Measurements from ENCODE around the gene ADGRV1. TPM values are rescaled to one million over a fixed set of nuclear protein-coding genes. Genes with fewer than 3 reads are reported as not detected.
"Not testable (repeated sequence)": the region's sequence is repeated elsewhere in the genome, so short reads cannot be mapped to it uniquely, and the experiment has no call there.

The ADGRV1 gene
- total RNA-seq, 1 experiment from 2014 or later = 21.4 TPM

DNA sequence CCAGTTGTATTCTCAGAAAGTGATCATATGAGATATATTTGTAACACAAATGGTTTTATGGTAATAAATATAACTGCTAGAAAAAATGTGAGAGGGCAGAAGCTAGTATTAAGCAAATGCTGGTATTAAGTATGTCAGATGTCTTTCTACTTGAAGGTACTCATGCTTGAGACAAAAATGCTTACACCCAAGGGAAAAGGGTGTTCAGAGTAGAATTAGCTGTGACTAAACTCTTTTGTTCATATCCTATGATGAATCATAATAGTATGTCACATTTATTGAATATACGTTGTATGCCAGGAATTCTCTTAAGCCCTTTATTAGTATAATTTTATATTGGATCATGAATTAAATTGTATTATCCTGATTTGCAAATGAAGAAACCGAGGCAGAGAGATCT is 2.2 kb downstream of the ADGRV1 start:
- Histone ChIP-seq H3K4me3 (no peak overlapping the region), H3K27me3 (no peaks in the 10 kb centered on the region), H3K27ac (no peak overlapping the region), H3K36me3 (no peaks in the 10 kb centered on the region), H3K9me3 (replicated peaks) (no peaks in the 10 kb centered on the region), H3K4me1 (peaks cover 10% of the 10 kb centered on the region)
- DNase-seq = no peak

- Histone ChIP-seq H3K4me3 (no peak overlapping the region), H3K36me3 (no peaks in the 10 kb centered on the region), H3K27me3 (no peaks in the 10 kb centered on the region), H3K27ac (no peak overlapping the region), H3K9me3 (replicated peaks) (no peaks in the 10 kb centered on the region), H3K4me1 (peaks cover 10% of the 10 kb centered on the region)
- no peak for DNase-seq
Measured at GRCh38 chr5:90561766-90562165, 3.2 kb downstream of the ADGRV1 start.

DNA sequence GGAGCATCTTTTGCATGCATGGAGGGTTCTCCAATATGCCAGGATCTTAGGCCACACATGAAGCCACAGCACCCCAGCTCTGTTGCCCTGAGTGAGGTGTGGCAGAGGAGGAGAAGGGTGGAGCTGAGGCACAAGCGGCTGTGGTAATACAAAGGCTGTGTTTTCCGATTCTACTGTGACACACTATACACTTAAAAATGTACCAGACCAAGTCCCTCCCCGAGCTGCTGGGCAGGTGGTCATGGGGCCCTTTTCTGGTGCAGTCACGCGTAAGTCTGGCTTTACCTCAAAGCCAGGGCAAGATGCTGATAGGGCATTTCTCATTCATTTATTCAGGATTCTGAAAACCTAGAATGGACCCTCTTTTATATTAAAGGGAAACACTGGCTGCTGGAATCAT is 3.7 kb downstream of the ADGRV1 start:
- peak; percentile 50 to 68 for DNase-seq
- H3K4me1 ChIP-seq = peaks cover 10% of the 10 kb centered on the region
- no peaks in the 10 kb centered on the region for H3K27me3 ChIP-seq
- no peaks in the 10 kb centered on the region for H3K36me3 ChIP-seq
- no peaks in the 10 kb centered on the region for H3K9me3 ChIP-seq (replicated peaks)
- H3K27ac ChIP-seq = peak overlapping the region; percentile 25; the same call in 1 of the 2 replicates
- H3K4me3 ChIP-seq = no peak overlapping the region

- Histone ChIP-seq H3K4me3 (no peak overlapping the region), H3K27me3 (no peaks in the 10 kb centered on the region), H3K9me3 (replicated peaks) (no peaks in the 10 kb centered on the region), H3K27ac (no peak overlapping the region; the same call in 1 of the 2 replicates), H3K36me3 (no peaks in the 10 kb centered on the region), H3K4me1 (peaks cover 10% of the 10 kb centered on the region)
- DNase-seq = no peak
Measured at GRCh38 chr5:90563108-90563507, 4.5 kb downstream of the ADGRV1 start.

DNA sequence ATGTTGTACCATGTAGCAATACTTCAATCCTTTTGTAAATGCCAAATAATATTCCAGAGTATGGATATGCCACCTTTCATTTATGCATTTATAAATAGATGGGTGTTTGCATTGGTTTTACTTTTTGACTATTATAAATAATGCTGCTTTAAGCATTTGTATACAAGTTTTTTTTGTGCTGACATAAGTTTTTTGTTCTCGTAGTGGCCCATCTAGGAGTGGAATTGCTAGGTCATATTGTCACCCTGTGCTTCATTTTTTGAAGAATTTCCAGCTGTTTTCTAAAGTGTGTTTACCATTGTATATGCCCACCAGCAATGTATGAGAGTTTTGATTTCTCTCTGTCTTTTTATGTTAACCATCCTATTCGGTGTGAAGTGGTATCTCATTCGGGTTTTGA is 6.9 kb downstream of the ADGRV1 start:
- H3K4me3 ChIP-seq = no peak overlapping the region
- peaks cover 10% of the 10 kb centered on the region for H3K4me1 ChIP-seq
- no peak overlapping the region for H3K27ac ChIP-seq
- no peaks in the 10 kb centered on the region for H3K9me3 ChIP-seq (replicated peaks)
- H3K36me3 ChIP-seq = no peaks in the 10 kb centered on the region
- DNase-seq = no peak
- H3K27me3 ChIP-seq = no peaks in the 10 kb centered on the region

- Histone ChIP-seq H3K27me3 (no peaks in the 10 kb centered on the region), H3K9me3 (replicated peaks) (no peaks in the 10 kb centered on the region), H3K4me3 (no peak overlapping the region), H3K4me1 (peaks cover 14% of the 10 kb centered on the region), H3K27ac (no peak overlapping the region), H3K36me3 (no peaks in the 10 kb centered on the region)
- no peak for DNase-seq
Measured at GRCh38 chr5:90569084-90569483, 10.5 kb downstream of the ADGRV1 start.

DNA sequence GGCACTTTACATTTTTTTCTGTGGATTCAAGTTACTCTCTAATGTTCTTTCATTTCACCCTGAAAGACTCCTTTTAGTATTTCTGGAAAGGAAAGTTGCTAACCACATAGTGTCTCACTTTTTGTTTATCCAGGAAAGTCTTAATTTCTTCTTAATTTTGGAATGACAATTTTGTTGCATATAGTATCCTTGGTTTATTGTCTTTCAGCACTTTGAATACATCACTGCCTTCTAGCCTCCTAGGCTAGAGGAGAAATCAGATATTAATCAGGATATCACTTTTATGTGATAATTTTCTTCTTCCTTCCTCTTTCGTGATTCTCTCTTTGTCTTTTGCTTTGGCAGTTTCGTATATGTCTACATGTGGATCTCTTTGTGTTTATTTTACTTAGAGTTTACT is 11.4 kb downstream of the ADGRV1 start:
- DNase-seq = no peak
- Histone ChIP-seq H3K9me3 (replicated peaks) (no peaks in the 10 kb centered on the region), H3K4me3 (no peak overlapping the region), H3K27me3 (no peaks in the 10 kb centered on the region), H3K36me3 (no peaks in the 10 kb centered on the region), H3K27ac (no peak overlapping the region), H3K4me1 (peaks cover 14% of the 10 kb centered on the region)

DNA sequence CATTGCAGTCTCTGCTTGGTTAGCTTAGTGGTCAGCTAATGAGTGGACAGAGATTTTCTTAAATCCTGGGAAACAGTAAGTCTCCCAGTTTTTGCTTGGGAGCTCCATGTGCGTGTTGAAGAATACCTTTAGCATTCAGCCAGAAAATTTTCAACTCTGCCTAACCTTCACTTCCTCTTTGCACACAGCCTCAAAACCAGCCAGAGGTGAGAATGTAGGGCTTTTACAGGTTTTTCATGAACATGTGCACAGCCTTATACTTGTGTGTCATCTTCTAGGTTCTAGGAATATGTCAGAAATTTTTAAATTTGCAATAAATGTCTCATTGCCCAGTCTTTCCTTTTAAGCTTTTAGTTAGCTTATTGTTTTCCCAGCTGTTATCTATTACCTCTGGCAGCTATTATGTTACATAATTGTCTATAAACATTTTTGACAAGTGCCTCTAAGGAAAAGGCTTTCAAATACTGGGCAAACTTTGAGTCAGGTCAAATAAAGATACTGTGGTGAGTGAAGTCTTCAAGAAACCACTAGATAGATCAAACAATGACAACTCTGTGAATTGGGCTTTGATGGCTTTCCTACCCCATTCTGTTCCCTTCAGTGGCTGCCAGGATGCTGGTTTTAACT is 12.7 kb downstream of the ADGRV1 start:
- peak in 1 of 2 experiments; percentile 52 for DNase-seq
- H3K4me3 ChIP-seq = no peak overlapping the region
- H3K9me3 ChIP-seq (replicated peaks) = no peaks in the 10 kb centered on the region
- peaks cover 14% of the 10 kb centered on the region for H3K4me1 ChIP-seq
- no peaks in the 10 kb centered on the region for H3K36me3 ChIP-seq
- no peaks in the 10 kb centered on the region for H3K27me3 ChIP-seq
- H3K27ac ChIP-seq = peak overlapping the region; percentile 19; the same call in 1 of the 2 replicates

DNA sequence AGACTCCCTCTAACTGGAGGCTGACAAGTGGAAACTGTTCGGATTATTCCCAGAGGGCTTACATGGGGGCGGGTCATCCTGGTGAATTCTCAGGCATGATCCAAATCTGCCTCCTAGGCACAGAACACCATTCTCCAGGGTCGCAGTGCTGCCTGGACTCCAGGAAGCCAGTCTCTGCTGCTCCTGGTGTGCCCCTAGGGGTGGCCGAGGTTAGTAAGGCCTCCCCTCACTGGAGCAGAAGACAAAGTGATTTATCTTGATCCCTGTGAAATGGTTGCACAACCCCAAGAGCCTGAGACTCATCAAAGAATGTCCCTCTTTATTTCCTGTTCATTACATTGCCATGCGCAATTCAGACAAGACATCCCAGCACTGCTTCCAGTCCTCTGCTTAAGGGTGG is 17.1 kb downstream of the ADGRV1 start:
- Histone ChIP-seq H3K27ac (no peak overlapping the region), H3K4me3 (no peak overlapping the region), H3K9me3 (replicated peaks) (peaks cover 4% of the 10 kb centered on the region; the same call in 1 of the 2 replicates), H3K4me1 (peaks cover 14% of the 10 kb centered on the region), H3K36me3 (no peaks in the 10 kb centered on the region), H3K27me3 (no peaks in the 10 kb centered on the region)
- DNase-seq = no peak

DNA sequence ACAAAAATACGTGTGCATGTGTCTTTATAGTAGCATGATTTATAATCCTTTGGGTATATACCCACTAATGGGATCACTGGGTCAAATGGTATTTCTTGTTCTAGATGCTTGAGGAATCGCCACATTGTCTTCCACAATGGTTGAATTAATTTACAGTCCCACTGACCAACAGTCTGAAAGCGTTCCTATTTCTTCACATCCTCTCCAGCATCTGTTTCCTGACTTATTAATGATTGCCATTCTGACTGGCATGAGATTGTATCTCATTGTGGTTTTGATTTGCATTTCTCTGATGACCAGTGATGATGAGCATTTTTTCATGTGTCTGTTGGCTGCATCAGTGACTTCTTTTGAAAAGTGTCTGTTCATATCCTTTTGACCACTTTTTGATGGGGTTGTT is 18.0 kb downstream of the ADGRV1 start:
- not testable (repeated sequence) for H3K9me3 ChIP-seq (replicated peaks); H3K27me3 ChIP-seq; DNase-seq

GRCh38 chr5:90579905-90580304 is 21.3 kb downstream of the ADGRV1 start:
- H3K27ac ChIP-seq; H3K36me3 ChIP-seq; H3K4me3 ChIP-seq; H3K27me3 ChIP-seq; DNase-seq; H3K4me1 ChIP-seq; H3K9me3 ChIP-seq (replicated peaks): not testable (repeated sequence)

More for the DNA sequence above, 18.0 kb downstream of the ADGRV1 start:
- not testable (repeated sequence) for H3K36me3 ChIP-seq, H3K4me1 ChIP-seq, H3K27ac ChIP-seq, H3K4me3 ChIP-seq

- Histone ChIP-seq H3K9me3 (replicated peaks) (no peaks in the 10 kb centered on the region; the same call in 1 of the 2 replicates), H3K4me3 (no peak overlapping the region), H3K27ac (no peak overlapping the region), H3K4me1 (no peaks in the 10 kb centered on the region), H3K36me3 (no peaks in the 10 kb centered on the region), H3K27me3 (no peaks in the 10 kb centered on the region)
- DNase-seq = no peak
Measured at GRCh38 chr5:90581956-90582355, 23.4 kb downstream of the ADGRV1 start.

DNA sequence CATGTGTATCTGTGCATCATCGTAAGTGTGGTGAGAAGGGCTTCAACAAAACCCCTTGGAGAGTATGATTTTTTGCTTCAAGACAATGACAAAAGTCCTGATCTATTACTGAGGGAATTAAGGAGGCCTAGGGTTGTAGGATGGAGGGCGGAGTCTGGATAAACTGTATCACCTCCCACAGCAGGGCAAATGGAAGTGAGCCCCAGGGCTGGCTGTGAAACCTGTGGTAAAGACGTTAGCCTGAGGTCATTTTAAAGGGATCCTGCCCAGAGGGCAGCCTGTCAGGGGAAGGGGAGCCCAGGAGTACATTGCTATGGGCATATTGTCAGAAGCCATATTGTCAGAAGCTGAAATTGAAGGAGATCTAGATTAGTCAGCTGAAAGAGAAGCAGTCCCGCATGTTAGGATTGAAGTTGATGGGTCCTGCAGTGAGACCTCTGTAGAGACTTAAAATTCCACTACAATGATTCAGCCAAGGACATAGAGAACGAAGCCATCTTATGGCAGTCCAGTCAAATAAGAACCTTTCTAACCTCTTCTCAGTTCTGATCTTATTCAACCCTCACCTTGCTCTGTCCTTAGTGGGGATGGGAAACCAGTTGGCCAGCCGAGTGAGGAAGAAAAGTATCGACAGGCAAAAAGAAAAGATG is 26.9 kb downstream of the ADGRV1 start:
- Histone ChIP-seq H3K27me3 (no peaks in the 10 kb centered on the region), H3K9me3 (replicated peaks) (peaks cover 4% of the 10 kb centered on the region; the same call in 1 of the 2 replicates), H3K4me1 (no peaks in the 10 kb centered on the region), H3K36me3 (no peaks in the 10 kb centered on the region), H3K4me3 (no peak overlapping the region), H3K27ac (no peak overlapping the region)
- DNase-seq = no peak

DNA sequence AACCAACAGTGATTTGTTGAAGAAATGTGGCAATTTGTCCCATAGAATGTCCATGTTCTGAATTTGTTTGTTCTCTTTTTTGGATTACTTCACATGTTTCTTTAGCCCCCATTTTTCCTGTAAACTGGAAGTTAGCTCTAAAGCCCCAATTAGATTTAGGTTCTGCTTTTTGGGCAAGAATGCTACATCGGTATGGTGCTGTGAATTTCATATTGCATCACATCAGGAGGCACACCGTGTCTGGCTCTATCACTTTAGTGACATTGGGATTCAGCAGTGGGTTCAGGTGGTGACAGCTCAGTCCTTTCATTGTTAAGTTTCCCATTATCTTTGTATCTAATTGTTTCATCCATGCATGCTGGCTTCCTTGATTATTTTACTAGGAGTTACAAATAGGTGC is 27.9 kb downstream of the ADGRV1 start:
- Histone ChIP-seq H3K27me3 (no peaks in the 10 kb centered on the region), H3K9me3 (replicated peaks) (peaks cover 4% of the 10 kb centered on the region; the same call in 1 of the 2 replicates), H3K4me1 (no peaks in the 10 kb centered on the region), H3K27ac (no peak overlapping the region), H3K4me3 (no peak overlapping the region), H3K36me3 (no peaks in the 10 kb centered on the region)
- no peak for DNase-seq

DNA sequence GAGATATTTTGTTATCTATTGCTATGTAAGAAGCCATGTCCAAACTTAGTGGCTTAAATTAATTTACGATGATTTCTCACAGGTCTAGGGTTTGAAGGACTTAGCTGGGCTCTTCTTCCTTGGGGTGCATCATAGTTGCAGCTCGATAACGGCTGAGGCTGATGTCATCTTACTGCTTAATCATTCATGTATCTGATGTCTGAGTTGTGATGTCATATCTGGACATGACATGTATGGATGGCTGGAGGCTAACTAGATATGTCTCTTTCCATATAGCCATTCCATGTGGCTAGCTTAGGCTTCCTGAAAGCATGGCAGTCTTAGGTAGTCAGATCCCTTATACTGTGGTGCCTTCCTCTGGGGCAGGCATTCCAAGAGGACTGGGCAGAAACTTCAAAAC is 31.6 kb downstream of the ADGRV1 start:
- Histone ChIP-seq H3K27ac (no peak overlapping the region), H3K36me3 (no peaks in the 10 kb centered on the region), H3K4me3 (no peak overlapping the region), H3K27me3 (no peaks in the 10 kb centered on the region), H3K9me3 (replicated peaks) (peaks cover 4% of the 10 kb centered on the region; the same call in 1 of the 2 replicates), H3K4me1 (no peaks in the 10 kb centered on the region)
- no peak for DNase-seq

- H3K36me3 ChIP-seq; DNase-seq; H3K27ac ChIP-seq; H3K4me1 ChIP-seq; H3K4me3 ChIP-seq; H3K9me3 ChIP-seq (replicated peaks); H3K27me3 ChIP-seq: not testable (repeated sequence)
Measured at GRCh38 chr5:90593083-90593482, 34.5 kb downstream of the ADGRV1 start.

Data from SJCRH30 (cell line).